AG04449 (cell line): ENCODE measurements around the gene EXTL1.

Experiments
- CTCF ChIA-PET: fragments of 350-600 bp; formaldehyde crosslinking; extraction: SDS; loops from one replicate; lab custom pipeline; 2021; ENCODE audit warnings: antibody characterized with exemption; lab: Yijun Ruan, JAX
- POLR2A ChIA-PET: fragments of 400-600, 350-600 bp; formaldehyde crosslinking; extraction: SDS; loops from one replicate; lab custom pipeline; 2020; ENCODE audit warnings: antibody characterized with exemption, inconsistent platforms; lab: Yijun Ruan, JAX
- DNase-seq: peaks from one replicate; pipeline ENCODE4 v3.0.0-alpha.2; 2010; ENCODE audit warnings: low read depth, low spot score
- H3K4me3 ChIP-seq: 2 replicates; pipeline ENCODE4 v1.5.1; 2011; ENCODE audit warnings: low read depth, mild to moderate bottlenecking, control low read depth, low read length
- TF ChIP-seq, protein P1 (sequence below): IDR thresholded peaks from one replicate; pipeline ENCODE4 v1.5.1; 2011; ENCODE audit warnings: mild to moderate bottlenecking, moderate library complexity, low read length, control low read depth, inconsistent platforms; ENCODE audit not compliant: insufficient read depth; ENCODE audit errors: missing control alignments

Gene EXTL1

DNA sequence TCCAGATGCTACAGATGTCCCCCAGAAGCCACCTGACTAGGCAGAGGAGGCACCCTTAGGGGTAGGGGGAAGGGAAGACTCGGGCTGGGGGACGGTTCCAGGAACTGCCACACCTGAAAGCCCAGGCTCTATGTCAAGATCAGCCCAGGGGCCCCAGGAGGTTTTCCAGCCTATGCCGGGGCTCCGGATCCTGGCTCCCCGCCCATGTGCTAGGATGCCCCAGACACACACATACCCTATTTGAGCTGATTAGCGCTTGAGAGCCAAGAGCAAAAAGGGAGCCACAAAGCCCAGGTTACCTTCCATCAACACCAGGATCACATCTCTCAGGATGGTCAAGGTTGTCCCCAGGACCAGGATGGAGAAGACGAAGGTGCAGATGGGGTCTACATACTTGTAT, 19.8 kb downstream of the EXTL1 start:
- no peak for DNase-seq
- H3K4me3 ChIP-seq, result no peak overlapping the region
- TF ChIP-seq, protein P1, sequence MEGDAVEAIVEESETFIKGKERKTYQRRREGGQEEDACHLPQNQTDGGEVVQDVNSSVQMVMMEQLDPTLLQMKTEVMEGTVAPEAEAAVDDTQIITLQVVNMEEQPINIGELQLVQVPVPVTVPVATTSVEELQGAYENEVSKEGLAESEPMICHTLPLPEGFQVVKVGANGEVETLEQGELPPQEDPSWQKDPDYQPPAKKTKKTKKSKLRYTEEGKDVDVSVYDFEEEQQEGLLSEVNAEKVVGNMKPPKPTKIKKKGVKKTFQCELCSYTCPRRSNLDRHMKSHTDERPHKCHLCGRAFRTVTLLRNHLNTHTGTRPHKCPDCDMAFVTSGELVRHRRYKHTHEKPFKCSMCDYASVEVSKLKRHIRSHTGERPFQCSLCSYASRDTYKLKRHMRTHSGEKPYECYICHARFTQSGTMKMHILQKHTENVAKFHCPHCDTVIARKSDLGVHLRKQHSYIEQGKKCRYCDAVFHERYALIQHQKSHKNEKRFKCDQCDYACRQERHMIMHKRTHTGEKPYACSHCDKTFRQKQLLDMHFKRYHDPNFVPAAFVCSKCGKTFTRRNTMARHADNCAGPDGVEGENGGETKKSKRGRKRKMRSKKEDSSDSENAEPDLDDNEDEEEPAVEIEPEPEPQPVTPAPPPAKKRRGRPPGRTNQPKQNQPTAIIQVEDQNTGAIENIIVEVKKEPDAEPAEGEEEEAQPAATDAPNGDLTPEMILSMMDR, result no peak
- CTCF ChIA-PET, result interaction anchor here (0.9 to 5.1 kb wide), 2 partner anchors 104 to 124 kb away, joined by 3 to 30 read pairs; no protein-coding TSS in a partner anchor
- POLR2A ChIA-PET, result interaction anchor here (0.7 kb wide), 1 partner anchor 148 kb away, joined by 3 read pairs; no protein-coding TSS in a partner anchor

GRCh38 chr1:26041978-26042377, 20.4 kb downstream of the EXTL1 start:
- TF ChIP-seq, protein P1, result no peak
- no peak for DNase-seq
- ChIA-PET POLR2A (no interaction called here), CTCF (interaction anchor here (0.7 to 5.1 kb wide), 3 partner anchors 100 to 374 kb away, joined by 4 to 30 read pairs (median 4); no protein-coding TSS in a partner anchor)
- H3K4me3 ChIP-seq, result no peak overlapping the region

GRCh38 chr1:26043765-26044164, 22.2 kb downstream of the EXTL1 start:
- ChIA-PET CTCF (interaction anchor here (0.7 to 1.5 kb wide), 4 partner anchors 7 to 320 kb away, joined by 3 to 8 read pairs (median 4); no protein-coding TSS in a partner anchor), POLR2A (no interaction called here)
- no peak overlapping the region for H3K4me3 ChIP-seq
- TF ChIP-seq, protein P1, result no peak
- no peak for DNase-seq

- CTCF ChIA-PET, result interaction anchor here (0.6 to 1.8 kb wide), 5 partner anchors 8 to 319 kb away, joined by 3 to 8 read pairs (median 3); no protein-coding TSS in a partner anchor
- DNase-seq, result no peak
- H3K4me3 ChIP-seq, result no peak overlapping the region
- POLR2A ChIA-PET, result interaction anchor here (0.6 kb wide), 1 partner anchor 48 kb away, joined by 3 read pairs; no protein-coding TSS in a partner anchor
- TF ChIP-seq, protein P1, result no peak
These were observed 22.8 kb downstream of the EXTL1 start for GRCh38 chr1:26044414-26044813.

DNA sequence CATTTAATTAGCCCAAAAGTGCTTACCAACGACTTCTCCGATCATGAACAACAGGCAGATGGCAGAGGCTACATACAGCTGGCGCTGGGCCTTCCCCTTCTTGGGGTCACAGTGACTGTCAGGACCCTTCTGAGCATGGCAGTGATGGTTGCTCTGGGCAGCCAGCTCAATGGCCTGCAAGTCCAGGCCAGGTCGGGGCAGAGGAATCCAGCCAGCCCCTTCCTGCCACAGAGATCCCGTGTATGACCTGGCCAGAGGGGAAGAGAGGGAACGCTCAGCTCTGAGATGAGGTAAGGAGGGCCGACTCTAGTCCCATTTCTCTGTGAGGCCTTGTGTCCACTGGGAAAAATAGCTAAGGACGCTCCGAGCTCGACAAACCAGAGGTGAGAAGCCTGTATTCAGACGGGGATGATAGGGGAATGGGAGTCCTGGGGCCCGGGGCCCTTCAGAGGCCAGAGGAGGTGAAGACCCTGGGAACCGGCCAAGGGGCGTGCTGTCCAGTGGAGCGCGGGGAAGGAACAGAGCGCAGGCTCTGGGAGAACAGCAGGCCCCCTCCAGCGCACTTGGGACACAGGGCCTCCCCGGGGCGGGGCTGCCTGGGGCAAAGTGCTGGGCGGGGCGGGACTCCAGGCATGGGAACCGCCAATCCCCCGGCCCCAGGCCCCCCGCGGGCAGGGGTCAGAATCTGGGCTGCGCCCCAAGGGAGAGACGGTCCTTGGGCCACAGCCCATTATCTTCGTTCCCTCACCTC, 23.6 kb downstream of the EXTL1 start:
- POLR2A ChIA-PET, result no interaction called here
- no peak for DNase-seq
- TF ChIP-seq, protein P1, result no peak
- CTCF ChIA-PET, result interaction anchor here (0.6 to 1.8 kb wide), 3 partner anchors 9 to 100 kb away, joined by 3 to 8 read pairs (median 8); no protein-coding TSS in a partner anchor
- H3K4me3 ChIP-seq, result no peak overlapping the region

- TF ChIP-seq, protein P1, result no peak
- ChIA-PET POLR2A (no interaction called here), CTCF (interaction anchor here (0.9 to 1.8 kb wide), 2 partner anchors 10 to 99 kb away, joined by 3 to 8 read pairs; no protein-coding TSS in a partner anchor)
- H3K4me3 ChIP-seq, result no peak within 1 kb of the TSS
- DNase-seq, result no peak
These were observed 24.2 kb downstream of the EXTL1 start, which contains the start of gene SLC30A2 for GRCh38 chr1:26045722-26046245. SLC30A2 (minus strand) TSS chr1:26046118; CDS start chr1:26045896, 222 bp downstream.
